D341Med (cell line): ENCODE results near the gene ANXA4.
"Not testable (repeated sequence)": the region's sequence is repeated elsewhere in the genome, so short reads cannot be mapped to it uniquely, and the experiment has no call there.

Experiments
- DNase-seq: peaks from one replicate; pipeline ENCODE4 v3.0.0; 2012; ENCODE audit warnings: low spot score

The ANXA4 gene

GRCh38 chr2:69755862-69756467 lies 14.0 kb downstream of the ANXA4 start:
- DNase-seq, result no peak

GRCh38 chr2:69762025-69762424 lies 20.1 kb downstream of the ANXA4 start:
- DNase-seq, result no peak

- no peak for DNase-seq
These were observed 20.9 kb downstream of the ANXA4 start for GRCh38 chr2:69762513-69763494.

GRCh38 chr2:69763831-69764230 lies 21.9 kb downstream of the ANXA4 start:
- not testable (repeated sequence) for DNase-seq

- DNase-seq, result no peak
These were observed 22.6 kb downstream of the ANXA4 start for GRCh38 chr2:69764286-69765095.

- no peak for DNase-seq
These were observed 23.1 kb downstream of the ANXA4 start for GRCh38 chr2:69765096-69765380.

GRCh38 chr2:69766014-69766413 lies 24.1 kb downstream of the ANXA4 start:
- DNase-seq, result no peak

GRCh38 chr2:69767034-69767433 lies 25.1 kb downstream of the ANXA4 start:
- no peak for DNase-seq

- DNase-seq, result no peak
These were observed 26.3 kb downstream of the ANXA4 start for GRCh38 chr2:69768235-69768634.

GRCh38 chr2:69768789-69769188 lies 26.9 kb downstream of the ANXA4 start:
- no peak for DNase-seq

- no peak for DNase-seq
These were observed 27.3 kb downstream of the ANXA4 start for GRCh38 chr2:69769272-69769671.

GRCh38 chr2:69770193-69770702 lies 28.3 kb downstream of the ANXA4 start:
- no peak for DNase-seq

- no peak for DNase-seq
These were observed 28.8 kb downstream of the ANXA4 start for GRCh38 chr2:69770747-69771146.

- DNase-seq, result no peak
These were observed 29.5 kb downstream of the ANXA4 start for GRCh38 chr2:69771461-69771860.

GRCh38 chr2:69773206-69773605 lies 31.3 kb downstream of the ANXA4 start:
- no peak for DNase-seq

- not testable (repeated sequence) for DNase-seq
These were observed 32.5 kb downstream of the ANXA4 start for GRCh38 chr2:69774258-69774983.

GRCh38 chr2:69774984-69775982 lies 33.3 kb downstream of the ANXA4 start:
- DNase-seq, result no peak

- no peak for DNase-seq
These were observed 35.2 kb downstream of the ANXA4 start for GRCh38 chr2:69776886-69777785.

- DNase-seq, result no peak
These were observed 35.8 kb downstream of the ANXA4 start for GRCh38 chr2:69777786-69778105.
